ENCODE measurements around the gene BCAR3.

Gene BCAR3

DNA sequence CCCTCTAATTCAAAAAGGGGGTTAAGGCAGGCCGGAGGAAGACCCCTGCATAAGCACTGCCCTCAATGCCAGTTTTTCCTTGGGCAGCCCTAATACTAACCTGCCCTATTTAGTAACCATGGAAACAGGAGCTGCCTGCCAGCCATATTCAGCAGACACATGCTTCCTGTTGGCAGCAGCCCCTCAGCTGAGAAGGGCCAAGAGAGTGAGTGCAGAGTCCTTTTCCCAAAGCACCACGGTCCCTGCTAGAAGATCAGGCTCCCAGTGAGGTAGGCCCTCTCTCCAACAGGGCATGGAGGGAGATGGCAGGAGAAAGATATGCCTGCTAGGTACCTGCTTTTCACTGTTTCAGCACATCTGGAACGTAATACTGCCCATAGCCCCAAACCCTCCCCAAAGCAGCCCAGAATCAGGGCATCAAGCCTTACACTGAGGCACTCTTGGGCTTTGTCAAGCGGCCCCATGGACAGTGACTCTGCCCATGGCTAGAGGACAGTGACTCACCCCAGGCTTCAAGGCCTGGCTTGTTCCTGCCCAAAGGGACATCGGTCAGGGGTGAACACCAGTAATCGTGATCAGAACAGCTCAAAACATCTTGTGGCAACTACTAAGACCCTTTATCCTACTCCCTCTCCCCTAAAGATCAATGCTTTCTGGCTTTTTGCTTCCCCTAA, 64.5 kb downstream of the BCAR3 start:
- Histone ChIP-seq H3K9me3 (ENCODE audit: low read length) (no peaks in the 10 kb centered on the region), H3K36me3 (ENCODE audit: insufficient read depth, low read length) (no peaks in the 10 kb centered on the region), H3K27ac (ENCODE audit: low read depth, low read length) (no peak overlapping the region), H3K9ac (ENCODE audit: low read length) (no peak overlapping the region), H3K27me3 (ENCODE audit: control insufficient read depth in 1 of 2, insufficient read depth in 2 of 2, low read length in 2 of 2) (no peaks in the 10 kb centered on the region), H3K4me1 (ENCODE audit: insufficient read depth, low read length) (peaks cover 27% of the 10 kb centered on the region), H3K4me3 (ENCODE audit: low read depth in 1 of 2, low read length in 2 of 2) (no peak overlapping the region)

DNA sequence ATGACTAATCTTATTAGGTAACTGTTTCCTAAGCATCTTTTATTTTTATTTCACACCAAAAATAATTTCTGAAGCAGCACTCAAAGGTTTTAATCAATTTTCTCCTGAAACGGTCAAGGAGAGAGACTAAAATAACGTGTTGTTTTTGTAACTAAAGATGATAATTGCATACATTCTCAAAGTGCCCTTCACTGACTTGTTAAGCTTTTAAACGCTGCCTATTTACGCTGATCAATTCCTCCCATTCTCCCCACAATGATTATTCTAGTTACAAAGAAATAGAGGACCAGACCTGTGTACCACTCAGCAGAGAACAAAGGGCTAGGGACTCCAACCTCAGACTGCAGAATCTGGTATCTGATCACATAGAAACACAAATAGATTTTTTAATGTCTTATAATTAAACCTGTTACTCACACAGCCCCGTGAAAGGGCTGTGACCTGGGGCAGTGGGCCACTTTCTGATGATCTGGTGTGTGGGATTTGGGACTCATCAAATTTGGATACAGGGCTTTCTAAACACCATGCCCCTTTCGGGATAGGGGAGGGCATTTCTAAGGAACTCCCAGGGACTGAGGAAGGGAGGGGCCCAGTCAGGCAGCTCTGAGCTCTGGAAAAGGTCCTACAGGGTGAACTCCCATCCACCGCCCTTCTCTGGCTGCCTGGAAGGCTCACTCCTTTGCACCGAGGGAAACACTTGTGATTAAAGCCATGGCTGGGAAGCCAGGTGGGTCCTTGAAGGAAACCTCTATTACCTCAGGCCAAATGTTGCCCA, 65.2 kb downstream of the BCAR3 start:
- H3K9me3 ChIP-seq (ENCODE audit: low read length) = no peaks in the 10 kb centered on the region
- H3K27ac ChIP-seq (ENCODE audit: low read depth, low read length) = no peak overlapping the region
- H3K9ac ChIP-seq (ENCODE audit: low read length) = no peak overlapping the region
- peaks cover 27% of the 10 kb centered on the region for H3K4me1 ChIP-seq (ENCODE audit: insufficient read depth, low read length)
- H3K27me3 ChIP-seq (ENCODE audit: control insufficient read depth in 1 of 2, insufficient read depth in 2 of 2, low read length in 2 of 2) = no peaks in the 10 kb centered on the region
- no peak overlapping the region for H3K4me3 ChIP-seq (ENCODE audit: low read depth in 1 of 2, low read length in 2 of 2)
- no peaks in the 10 kb centered on the region for H3K36me3 ChIP-seq (ENCODE audit: insufficient read depth, low read length)

DNA sequence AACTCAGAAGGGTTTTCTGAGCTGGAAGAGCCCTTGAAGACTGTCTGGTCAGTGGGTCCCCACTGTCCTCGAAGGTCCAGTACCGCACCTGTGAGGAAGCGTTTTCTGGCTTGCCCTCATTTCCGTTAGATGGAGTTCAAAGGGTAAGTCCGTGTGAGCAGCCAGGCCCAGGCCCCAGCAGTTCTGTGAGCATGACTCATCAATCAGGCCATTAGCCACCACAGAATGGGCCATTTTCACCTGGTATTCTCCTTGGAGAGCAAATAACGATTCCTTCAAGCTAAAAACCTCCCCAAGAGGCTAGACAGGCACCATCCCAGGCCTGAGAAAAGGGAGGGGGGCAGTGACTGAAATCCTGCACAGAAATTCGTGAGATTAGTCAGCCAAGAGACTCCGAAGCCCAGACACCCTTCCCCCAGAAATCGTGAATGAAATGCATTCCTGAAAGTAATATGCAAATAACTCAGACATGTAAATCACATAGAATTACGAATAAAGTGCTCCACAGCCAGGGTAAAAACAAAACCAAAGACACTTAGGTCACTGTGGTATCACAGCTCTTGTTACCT, 66.0 kb downstream of the BCAR3 start:
- H3K4me1 ChIP-seq (ENCODE audit: insufficient read depth, low read length) = peaks cover 27% of the 10 kb centered on the region
- no peak overlapping the region for H3K4me3 ChIP-seq (ENCODE audit: low read depth in 1 of 2, low read length in 2 of 2)
- H3K9me3 ChIP-seq (ENCODE audit: low read length) = no peaks in the 10 kb centered on the region
- H3K36me3 ChIP-seq (ENCODE audit: insufficient read depth, low read length) = no peaks in the 10 kb centered on the region
- no peak overlapping the region for H3K27ac ChIP-seq (ENCODE audit: low read depth, low read length)
- no peaks in the 10 kb centered on the region for H3K27me3 ChIP-seq (ENCODE audit: control insufficient read depth in 1 of 2, insufficient read depth in 2 of 2, low read length in 2 of 2)
- H3K9ac ChIP-seq (ENCODE audit: low read length) = no peak overlapping the region

DNA sequence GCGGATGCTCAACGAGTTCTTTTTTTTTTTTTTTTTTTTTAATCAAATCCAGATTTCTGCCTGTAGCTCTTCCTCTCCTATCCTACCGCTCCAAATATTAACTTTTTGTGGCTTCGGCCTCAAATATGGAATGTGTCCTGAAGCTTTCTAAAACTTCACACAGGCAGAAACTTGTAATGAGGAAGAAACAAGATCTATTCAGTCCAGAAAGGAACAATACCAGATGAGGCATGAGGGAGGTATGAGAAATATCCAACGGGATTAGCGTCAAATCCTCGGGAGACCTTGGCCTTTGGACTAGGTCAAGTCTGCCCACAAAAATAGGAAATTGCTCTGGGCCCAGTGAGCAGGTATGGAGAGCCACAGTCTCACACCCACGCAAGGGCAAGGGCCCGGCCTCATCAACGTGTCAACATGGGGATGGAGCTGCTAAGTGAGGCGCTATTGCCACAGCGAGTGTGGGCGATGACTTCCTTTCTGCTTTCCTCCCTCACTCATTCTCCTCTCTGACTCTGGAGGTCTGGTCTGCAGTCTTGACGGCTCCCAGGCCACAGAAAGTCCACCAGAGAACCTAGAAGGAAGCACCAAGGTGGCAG, 66.6 kb downstream of the BCAR3 start:
- H3K9ac ChIP-seq (ENCODE audit: low read length) = no peak overlapping the region
- peaks cover 27% of the 10 kb centered on the region for H3K4me1 ChIP-seq (ENCODE audit: insufficient read depth, low read length)
- no peaks in the 10 kb centered on the region for H3K27me3 ChIP-seq (ENCODE audit: control insufficient read depth in 1 of 2, insufficient read depth in 2 of 2, low read length in 2 of 2)
- no peak overlapping the region for H3K4me3 ChIP-seq (ENCODE audit: low read depth in 1 of 2, low read length in 2 of 2)
- H3K36me3 ChIP-seq (ENCODE audit: insufficient read depth, low read length) = no peaks in the 10 kb centered on the region
- H3K27ac ChIP-seq (ENCODE audit: low read depth, low read length) = no peak overlapping the region
- H3K9me3 ChIP-seq (ENCODE audit: low read length) = no peaks in the 10 kb centered on the region

DNA sequence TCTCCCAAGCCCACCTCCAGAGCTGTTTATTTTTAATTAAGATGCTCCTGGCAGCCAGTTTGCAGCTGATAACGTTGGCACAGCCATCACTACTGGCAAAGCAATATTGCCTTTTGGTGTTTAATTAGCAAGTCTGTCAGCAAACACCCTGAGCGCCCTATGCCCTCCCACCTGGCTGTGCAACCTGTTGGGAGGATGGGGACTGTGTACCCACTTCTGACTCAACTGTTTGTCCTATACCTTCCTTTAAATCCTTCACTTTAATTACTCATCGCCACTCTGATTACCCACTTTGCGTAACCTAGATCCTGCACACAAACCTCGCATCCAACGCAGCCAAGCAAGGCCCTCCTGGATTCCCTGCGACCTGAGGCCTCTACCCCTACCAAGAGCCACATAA, 67.1 kb downstream of the BCAR3 start:
- no peaks in the 10 kb centered on the region for H3K27me3 ChIP-seq (ENCODE audit: control insufficient read depth in 1 of 2, insufficient read depth in 2 of 2, low read length in 2 of 2)

DNA sequence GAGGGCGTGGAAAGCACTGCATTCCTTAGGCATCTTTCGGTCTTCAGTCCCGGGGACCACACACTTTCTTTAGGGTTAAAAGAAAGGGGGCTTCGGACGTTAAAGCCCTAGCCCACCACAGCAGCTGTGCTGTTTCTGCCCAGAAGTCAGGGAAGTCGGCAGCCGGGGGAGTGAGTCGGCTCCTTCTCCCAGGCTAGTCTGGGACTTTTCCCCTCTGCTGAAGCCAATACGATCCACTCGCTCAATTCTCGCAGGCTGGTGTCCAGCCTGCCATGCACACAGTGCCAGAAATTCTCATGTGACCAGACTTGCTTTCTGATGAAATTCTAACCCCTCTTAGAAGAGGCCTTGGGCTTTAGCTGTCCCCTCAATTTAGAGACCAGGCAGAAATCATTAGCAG, 67.7 kb downstream of the BCAR3 start:
- no peaks in the 10 kb centered on the region for H3K27me3 ChIP-seq (ENCODE audit: control insufficient read depth in 1 of 2, insufficient read depth in 2 of 2, low read length in 2 of 2)
- H3K9me3 ChIP-seq (ENCODE audit: low read length) = no peaks in the 10 kb centered on the region
- peaks cover 27% of the 10 kb centered on the region for H3K4me1 ChIP-seq (ENCODE audit: insufficient read depth, low read length)
- H3K4me3 ChIP-seq (ENCODE audit: low read depth in 1 of 2, low read length in 2 of 2) = peak overlapping the region in 1 of 2 donors; percentile 49
- peak overlapping the region; percentile 21 for H3K9ac ChIP-seq (ENCODE audit: low read length)
- H3K36me3 ChIP-seq (ENCODE audit: insufficient read depth, low read length) = no peaks in the 10 kb centered on the region
- H3K27ac ChIP-seq (ENCODE audit: low read depth, low read length) = no peak overlapping the region

More for the DNA sequence above, 67.1 kb downstream of the BCAR3 start:
- Histone ChIP-seq H3K9me3 (ENCODE audit: low read length) (no peaks in the 10 kb centered on the region), H3K36me3 (ENCODE audit: insufficient read depth, low read length) (no peaks in the 10 kb centered on the region), H3K27ac (ENCODE audit: low read depth, low read length) (no peak overlapping the region), H3K9ac (ENCODE audit: low read length) (no peak overlapping the region), H3K4me1 (ENCODE audit: insufficient read depth, low read length) (peaks cover 27% of the 10 kb centered on the region), H3K4me3 (ENCODE audit: low read depth in 1 of 2, low read length in 2 of 2) (no peak overlapping the region)

DNA sequence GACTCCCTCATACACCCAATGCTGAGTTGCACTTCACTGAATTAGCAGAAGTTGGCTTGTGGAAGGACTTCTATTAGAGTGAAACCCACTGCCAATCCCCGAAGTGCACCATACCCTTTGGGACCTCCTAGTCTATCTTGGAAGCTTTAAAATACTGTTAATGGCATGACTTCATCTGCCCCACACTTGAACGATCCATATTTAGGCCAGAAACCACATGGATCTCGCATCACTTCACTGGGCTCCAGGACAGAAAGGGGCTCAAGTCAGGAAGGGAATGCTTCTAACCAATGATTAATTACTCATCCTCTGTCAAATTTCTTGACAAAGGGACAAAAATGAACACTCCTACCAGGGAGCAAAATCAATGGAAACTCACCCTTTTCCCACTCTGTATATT, 69.1 kb downstream of the BCAR3 start:
- Histone ChIP-seq H3K9ac (ENCODE audit: low read length) (no peak overlapping the region), H3K36me3 (ENCODE audit: insufficient read depth, low read length) (no peaks in the 10 kb centered on the region), H3K4me1 (ENCODE audit: insufficient read depth, low read length) (peaks cover 37% of the 10 kb centered on the region), H3K9me3 (ENCODE audit: low read length) (no peaks in the 10 kb centered on the region), H3K27ac (ENCODE audit: low read depth, low read length) (no peak overlapping the region), H3K27me3 (ENCODE audit: control insufficient read depth in 1 of 2, insufficient read depth in 2 of 2, low read length in 2 of 2) (no peaks in the 10 kb centered on the region), H3K4me3 (ENCODE audit: low read depth in 1 of 2, low read length in 2 of 2) (no peak overlapping the region)

DNA sequence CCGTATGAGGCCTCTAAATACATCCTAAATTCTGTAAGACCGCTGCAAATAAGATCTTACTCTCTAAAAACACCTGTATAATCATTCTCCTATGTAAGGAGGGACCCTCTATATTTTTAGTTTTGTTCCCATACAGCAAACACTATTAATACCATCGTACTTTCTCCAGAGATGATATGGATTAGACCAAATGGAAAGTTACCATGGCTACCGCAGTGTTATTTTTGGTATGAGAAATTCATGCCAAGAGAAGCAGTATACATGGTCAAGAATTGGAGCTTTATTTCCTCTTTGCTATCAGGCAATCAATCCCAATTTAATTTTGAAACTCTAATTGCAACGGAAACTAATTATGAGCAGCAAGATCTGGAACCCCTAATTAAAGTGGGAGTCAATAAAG, 70.0 kb downstream of the BCAR3 start:
- Histone ChIP-seq H3K4me3 (ENCODE audit: low read depth in 1 of 2, low read length in 2 of 2) (no peak overlapping the region), H3K36me3 (ENCODE audit: insufficient read depth, low read length) (no peaks in the 10 kb centered on the region), H3K9ac (ENCODE audit: low read length) (no peak overlapping the region), H3K9me3 (ENCODE audit: low read length) (no peaks in the 10 kb centered on the region), H3K27ac (ENCODE audit: low read depth, low read length) (no peak overlapping the region), H3K4me1 (ENCODE audit: insufficient read depth, low read length) (peaks cover 29% of the 10 kb centered on the region), H3K27me3 (ENCODE audit: control insufficient read depth in 1 of 2, insufficient read depth in 2 of 2, low read length in 2 of 2) (no peaks in the 10 kb centered on the region)

DNA sequence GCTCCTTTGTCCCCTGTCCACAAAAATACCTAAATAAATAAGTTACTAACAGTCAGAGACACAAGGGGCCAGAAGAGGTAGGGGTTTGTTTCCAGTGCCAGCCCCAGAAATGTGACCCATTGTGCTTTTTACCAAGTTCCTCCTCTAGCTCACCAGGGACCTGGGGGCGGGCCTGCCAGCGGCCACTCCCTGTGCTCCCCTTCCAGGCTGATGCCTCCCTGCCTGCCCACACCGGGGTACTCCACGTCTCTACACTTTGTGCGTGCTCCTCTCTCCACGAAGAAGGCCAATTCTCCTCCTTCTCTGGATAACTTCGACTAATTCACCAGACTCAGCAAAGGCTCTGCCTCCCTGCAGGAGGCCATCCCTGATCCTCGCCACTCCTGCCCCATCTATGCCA, 72.1 kb downstream of the BCAR3 start:
- H3K9me3 ChIP-seq (ENCODE audit: low read length) = no peaks in the 10 kb centered on the region
- H3K4me3 ChIP-seq (ENCODE audit: low read depth in 1 of 2, low read length in 2 of 2) = no peak overlapping the region
- peaks cover 34% of the 10 kb centered on the region for H3K4me1 ChIP-seq (ENCODE audit: insufficient read depth, low read length)
- H3K9ac ChIP-seq (ENCODE audit: low read length) = no peak overlapping the region
- no peak overlapping the region for H3K27ac ChIP-seq (ENCODE audit: low read depth, low read length)
- no peaks in the 10 kb centered on the region for H3K36me3 ChIP-seq (ENCODE audit: insufficient read depth, low read length)
- no peaks in the 10 kb centered on the region for H3K27me3 ChIP-seq (ENCODE audit: control insufficient read depth in 1 of 2, insufficient read depth in 2 of 2, low read length in 2 of 2)

DNA sequence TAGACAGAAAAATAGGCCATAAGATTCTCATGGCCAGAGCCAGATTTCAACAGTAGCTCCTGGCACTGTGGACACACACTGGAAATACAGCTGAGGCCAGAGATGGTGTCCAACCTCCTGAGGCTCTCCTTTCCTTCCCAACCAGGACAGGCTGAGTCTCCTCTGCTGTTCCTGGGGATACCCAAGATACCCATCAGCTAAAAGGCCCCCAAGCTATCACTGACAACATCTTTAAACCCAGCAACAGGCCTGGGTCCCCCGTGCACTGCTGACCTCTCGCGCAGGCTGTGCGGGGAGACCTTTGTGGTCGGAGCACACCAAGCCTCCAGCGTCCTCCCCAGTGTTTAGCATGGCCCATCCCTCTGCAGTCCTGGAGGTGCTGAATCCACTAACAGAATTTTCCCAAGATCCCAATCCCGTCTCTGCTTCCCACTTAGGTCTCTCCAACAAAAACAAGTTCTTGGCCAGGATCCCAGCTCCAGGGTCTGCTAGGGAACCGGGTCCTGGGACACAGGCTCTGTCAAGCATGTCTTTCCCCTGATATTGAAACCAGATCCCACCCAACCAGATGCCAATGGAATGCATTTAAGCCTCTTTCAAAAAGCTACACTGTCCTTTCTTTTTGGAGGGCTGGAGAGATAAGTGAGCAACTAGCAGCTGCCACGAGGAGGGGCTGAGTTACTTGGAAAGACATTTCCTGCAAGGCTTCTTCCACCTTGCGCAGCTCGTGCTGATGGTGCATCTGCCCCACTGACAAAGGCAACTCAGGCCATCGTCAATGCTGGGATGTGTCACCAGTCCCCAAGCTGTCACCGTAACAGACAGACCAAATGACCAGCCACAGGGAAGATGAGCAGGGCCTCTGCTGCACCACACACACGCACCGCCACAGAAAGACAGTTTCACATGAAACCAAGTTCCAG, 73.2 kb downstream of the BCAR3 start:
- Histone ChIP-seq H3K36me3 (ENCODE audit: insufficient read depth, low read length) (no peaks in the 10 kb centered on the region), H3K4me3 (ENCODE audit: low read depth in 1 of 2, low read length in 2 of 2) (no peak overlapping the region), H3K4me1 (ENCODE audit: insufficient read depth, low read length) (peaks cover 26% of the 10 kb centered on the region), H3K9ac (ENCODE audit: low read length) (no peak overlapping the region), H3K27me3 (ENCODE audit: control insufficient read depth in 1 of 2, insufficient read depth in 2 of 2, low read length in 2 of 2) (no peaks in the 10 kb centered on the region), H3K9me3 (ENCODE audit: low read length) (no peaks in the 10 kb centered on the region), H3K27ac (ENCODE audit: low read depth, low read length) (no peak overlapping the region)

DNA sequence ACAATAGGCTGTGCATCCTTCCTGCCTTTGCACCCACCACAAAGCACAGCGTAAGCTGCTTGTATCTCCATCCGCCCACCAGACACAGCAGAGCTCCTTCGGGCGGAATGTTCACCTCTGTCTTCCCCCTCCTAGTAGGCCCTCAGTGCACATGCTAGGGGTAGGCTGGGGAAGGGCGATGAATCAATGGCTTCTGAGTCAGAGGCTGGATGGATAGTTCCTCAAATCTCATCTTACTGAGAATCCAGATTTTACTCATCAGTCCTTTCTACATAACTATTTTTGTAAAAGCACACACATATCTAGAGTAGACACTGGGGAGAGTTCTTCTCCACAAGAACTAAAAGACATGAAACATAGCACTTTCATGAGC, 73.8 kb downstream of the BCAR3 start:
- Histone ChIP-seq H3K9ac (ENCODE audit: low read length) (no peak overlapping the region), H3K27me3 (ENCODE audit: control insufficient read depth in 1 of 2, insufficient read depth in 2 of 2, low read length in 2 of 2) (no peaks in the 10 kb centered on the region), H3K9me3 (ENCODE audit: low read length) (no peaks in the 10 kb centered on the region), H3K27ac (ENCODE audit: low read depth, low read length) (no peak overlapping the region), H3K36me3 (ENCODE audit: insufficient read depth, low read length) (no peaks in the 10 kb centered on the region), H3K4me3 (ENCODE audit: low read depth in 1 of 2, low read length in 2 of 2) (no peak overlapping the region), H3K4me1 (ENCODE audit: insufficient read depth, low read length) (peaks cover 24% of the 10 kb centered on the region)

Data from muscle layer of colon (tissue), 2 donors.